ENCODE results near the gene DMD. TPM values are rescaled to one million over a fixed set of nuclear protein-coding genes. Genes with fewer than 3 reads are reported as not detected.

DMD gene
- total RNA-seq, 1 donor from 2014 or later: 2.5 TPM

DNA sequence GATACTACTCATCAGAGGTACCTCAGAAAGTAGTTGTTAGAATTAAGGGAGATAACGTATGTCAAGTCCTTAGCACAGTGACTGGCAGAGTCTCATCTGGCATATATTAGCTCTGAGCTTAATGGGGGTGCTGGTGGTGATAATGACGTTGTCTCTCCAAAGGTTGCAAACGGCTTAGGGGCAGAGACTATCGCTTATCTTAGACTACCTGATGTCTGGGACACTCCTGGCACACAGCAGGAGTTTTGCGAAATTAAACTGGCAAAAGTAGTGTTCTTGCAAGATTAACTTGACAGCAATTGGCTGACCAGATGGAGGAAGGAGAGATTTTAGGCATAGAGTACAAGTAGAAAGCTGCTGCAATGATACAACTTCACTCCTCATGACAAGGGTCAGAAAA is 1839.4 kb downstream of the DMD start:
- Histone ChIP-seq H3K36me3 (ENCODE audit: control insufficient read depth, insufficient read depth, low read length) (no peaks in the 10 kb centered on the region), H3K27me3 (ENCODE audit: control insufficient read depth, insufficient read depth, low read length) (no peaks in the 10 kb centered on the region), H3K4me3 (ENCODE audit: low read depth, low read length) (no peak overlapping the region)
- TF ChIP-seq, protein P1, sequence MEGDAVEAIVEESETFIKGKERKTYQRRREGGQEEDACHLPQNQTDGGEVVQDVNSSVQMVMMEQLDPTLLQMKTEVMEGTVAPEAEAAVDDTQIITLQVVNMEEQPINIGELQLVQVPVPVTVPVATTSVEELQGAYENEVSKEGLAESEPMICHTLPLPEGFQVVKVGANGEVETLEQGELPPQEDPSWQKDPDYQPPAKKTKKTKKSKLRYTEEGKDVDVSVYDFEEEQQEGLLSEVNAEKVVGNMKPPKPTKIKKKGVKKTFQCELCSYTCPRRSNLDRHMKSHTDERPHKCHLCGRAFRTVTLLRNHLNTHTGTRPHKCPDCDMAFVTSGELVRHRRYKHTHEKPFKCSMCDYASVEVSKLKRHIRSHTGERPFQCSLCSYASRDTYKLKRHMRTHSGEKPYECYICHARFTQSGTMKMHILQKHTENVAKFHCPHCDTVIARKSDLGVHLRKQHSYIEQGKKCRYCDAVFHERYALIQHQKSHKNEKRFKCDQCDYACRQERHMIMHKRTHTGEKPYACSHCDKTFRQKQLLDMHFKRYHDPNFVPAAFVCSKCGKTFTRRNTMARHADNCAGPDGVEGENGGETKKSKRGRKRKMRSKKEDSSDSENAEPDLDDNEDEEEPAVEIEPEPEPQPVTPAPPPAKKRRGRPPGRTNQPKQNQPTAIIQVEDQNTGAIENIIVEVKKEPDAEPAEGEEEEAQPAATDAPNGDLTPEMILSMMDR (IDR thresholded peaks at IDR 0.05; ENCODE audit: insufficient read depth, low read length, poor library complexity, severe bottlenecking): no peak
- no peak for DNase-seq (ENCODE audit: low read depth)

DNA sequence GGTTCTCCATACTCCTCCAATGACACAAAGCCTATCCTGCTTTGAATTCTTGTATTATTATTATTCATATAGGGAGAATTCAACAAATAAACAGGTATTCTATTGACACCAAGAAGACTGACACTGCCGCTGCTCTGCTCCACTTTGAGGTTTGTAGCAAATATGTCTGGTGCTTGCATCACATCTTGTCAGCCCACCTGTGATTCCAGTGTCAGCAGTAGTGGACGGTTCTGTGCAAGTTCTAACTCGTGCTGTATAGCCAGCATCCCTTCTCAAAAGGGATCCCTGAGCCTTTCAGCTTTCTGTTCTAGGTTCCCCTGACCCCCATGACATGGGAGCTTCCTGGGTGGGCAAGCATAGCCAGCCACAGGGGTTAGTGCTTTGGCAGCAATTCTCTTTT is 1843.5 kb downstream of the DMD start:
- Histone ChIP-seq H3K4me3 (ENCODE audit: low read depth, low read length) (no peak overlapping the region), H3K27me3 (ENCODE audit: control insufficient read depth, insufficient read depth, low read length) (no peaks in the 10 kb centered on the region), H3K36me3 (ENCODE audit: control insufficient read depth, insufficient read depth, low read length) (no peaks in the 10 kb centered on the region)
- no peak for DNase-seq (ENCODE audit: low read depth)
- TF ChIP-seq, protein P1 (IDR thresholded peaks at IDR 0.05; ENCODE audit: insufficient read depth, low read length, poor library complexity, severe bottlenecking): no peak

DNA sequence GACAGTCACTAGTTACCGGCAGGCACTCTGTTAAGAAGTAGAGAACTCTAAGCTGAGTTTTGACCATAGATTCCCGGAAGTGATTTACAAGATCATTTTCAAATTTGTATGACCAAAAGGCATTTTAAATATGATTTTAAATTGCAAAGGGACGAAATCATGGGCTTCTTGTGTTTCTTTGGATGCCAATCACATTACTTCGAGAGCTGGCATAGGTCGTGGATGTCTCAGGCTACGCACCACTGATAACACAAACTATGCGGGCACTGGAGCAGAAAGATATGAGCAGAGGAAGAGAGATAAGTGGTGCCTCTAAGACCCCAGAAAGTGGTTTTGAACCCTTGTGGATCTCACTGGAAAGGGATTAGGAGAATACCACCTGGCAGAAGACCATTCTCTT is 1845.3 kb downstream of the DMD start:
- TF ChIP-seq, protein P1 (IDR thresholded peaks at IDR 0.05; ENCODE audit: insufficient read depth, low read length, poor library complexity, severe bottlenecking): no peak
- no peak for DNase-seq (ENCODE audit: low read depth)
- Histone ChIP-seq H3K4me3 (ENCODE audit: low read depth, low read length) (no peak overlapping the region), H3K36me3 (ENCODE audit: control insufficient read depth, insufficient read depth, low read length) (no peaks in the 10 kb centered on the region), H3K27me3 (ENCODE audit: control insufficient read depth, insufficient read depth, low read length) (no peaks in the 10 kb centered on the region)

DNA sequence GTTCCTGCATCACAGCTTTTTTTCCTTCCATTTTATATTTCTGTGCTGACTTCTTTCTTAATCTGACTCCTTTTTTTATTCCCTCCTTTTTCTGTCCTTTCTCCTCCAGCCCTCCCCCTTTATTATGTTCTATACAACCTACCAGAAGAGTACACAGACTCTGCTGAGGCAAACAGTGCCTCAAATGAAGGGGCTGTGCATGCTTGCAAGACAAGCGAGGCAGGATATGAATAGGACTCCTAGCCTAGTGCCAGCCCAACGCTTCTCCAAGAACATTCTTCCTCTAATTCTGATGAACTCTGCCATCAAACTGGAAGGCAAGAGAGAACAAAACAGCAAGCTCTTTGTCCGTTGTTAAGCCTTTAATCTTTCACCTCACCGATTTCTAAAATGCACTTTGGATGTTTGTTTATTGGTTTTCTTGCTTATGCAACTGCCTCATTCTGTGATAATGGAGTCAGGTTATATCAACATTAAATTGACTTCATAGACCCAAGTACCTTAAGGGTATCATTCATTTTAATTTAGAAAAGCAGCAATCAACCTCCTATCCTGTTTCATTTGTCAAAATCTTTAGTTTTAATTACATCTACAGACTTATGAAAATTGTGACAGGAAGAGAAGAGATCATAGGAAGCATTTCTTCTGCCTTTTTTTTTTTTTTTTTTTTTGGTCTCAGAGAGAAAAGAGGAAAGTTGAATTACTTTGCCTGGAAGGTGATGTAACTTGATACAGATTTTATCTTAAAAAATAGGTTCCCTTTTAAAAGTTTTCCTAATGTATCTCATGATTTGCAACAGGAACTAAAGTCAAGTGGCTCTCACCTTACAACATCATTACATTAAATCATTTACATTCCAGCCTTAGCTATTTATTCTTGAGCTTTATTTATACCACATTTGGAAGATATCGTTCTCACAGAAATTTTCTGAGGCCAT is 1854.8 kb downstream of the DMD start:
- Histone ChIP-seq H3K27me3 (ENCODE audit: control insufficient read depth, insufficient read depth, low read length) (no peaks in the 10 kb centered on the region), H3K4me3 (ENCODE audit: low read depth, low read length) (no peak overlapping the region), H3K36me3 (ENCODE audit: control insufficient read depth, insufficient read depth, low read length) (no peaks in the 10 kb centered on the region)
- TF ChIP-seq, protein P1 (IDR thresholded peaks at IDR 0.05; ENCODE audit: insufficient read depth, low read length, poor library complexity, severe bottlenecking): no peak
- DNase-seq (ENCODE audit: low read depth): no peak

DNA sequence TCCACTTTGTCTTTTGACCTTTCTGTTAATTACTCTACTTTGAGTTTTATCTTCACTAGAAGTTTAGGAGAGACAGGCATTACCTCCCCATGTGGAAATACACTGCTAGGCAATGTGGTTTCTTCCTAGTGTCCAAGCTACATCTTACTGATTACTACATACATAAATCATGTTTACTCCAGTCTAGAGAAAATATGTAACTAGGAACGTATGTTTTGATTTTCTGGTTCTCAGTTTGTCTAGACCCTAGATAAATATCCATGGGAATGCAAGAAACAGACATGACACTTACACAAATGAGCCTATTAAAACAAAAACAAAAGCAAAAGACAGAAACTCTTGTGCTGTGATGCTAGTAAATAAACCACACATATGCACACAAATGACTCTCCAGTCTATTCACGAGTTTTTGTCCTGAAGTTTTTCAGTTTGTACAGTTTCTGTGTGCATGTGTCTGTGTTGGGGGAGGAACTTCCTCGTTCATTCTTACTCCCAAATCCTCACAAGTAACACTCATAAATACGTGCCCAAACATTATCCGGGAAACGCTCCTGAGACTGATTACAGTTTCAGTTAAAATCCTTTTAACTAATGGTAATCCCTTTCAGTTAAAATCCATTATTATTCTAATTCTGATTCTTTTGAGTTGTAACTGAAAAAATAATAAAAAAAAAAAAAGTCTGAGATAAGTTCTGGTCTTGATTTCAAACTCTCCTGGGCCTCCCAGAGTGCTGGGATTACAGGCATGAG is 1856.0 kb downstream of the DMD start:
- Histone ChIP-seq H3K36me3 (ENCODE audit: control insufficient read depth, insufficient read depth, low read length) (no peaks in the 10 kb centered on the region), H3K27me3 (ENCODE audit: control insufficient read depth, insufficient read depth, low read length) (no peaks in the 10 kb centered on the region), H3K4me3 (ENCODE audit: low read depth, low read length) (no peak overlapping the region)
- no peak for DNase-seq (ENCODE audit: low read depth)
- TF ChIP-seq, protein P1 (IDR thresholded peaks at IDR 0.05; ENCODE audit: insufficient read depth, low read length, poor library complexity, severe bottlenecking): no peak

All from kidney epithelial cell (primary cell).